HG03280 (cell line): ENCODE results near the gene ABAT.

Source experiments
- ATAC-seq: cut with Tn5 transposase; IDR thresholded peaks from one replicate; pipeline ENCODE4 v1.9.1; 2021; ENCODE audit warnings: mild to moderate bottlenecking, moderate library complexity; ENCODE audit not compliant: unreplicated experiment

ABAT gene

GRCh38 chr16:8808009-8808408 lies 133.6 kb downstream of the ABAT start:
- no peak for ATAC-seq

GRCh38 chr16:8808613-8809353 lies 134.4 kb downstream of the ABAT start:
- no peak for ATAC-seq

- no peak for ATAC-seq
These were observed 137.9 kb downstream of the ABAT start for GRCh38 chr16:8812162-8812843.

DNA sequence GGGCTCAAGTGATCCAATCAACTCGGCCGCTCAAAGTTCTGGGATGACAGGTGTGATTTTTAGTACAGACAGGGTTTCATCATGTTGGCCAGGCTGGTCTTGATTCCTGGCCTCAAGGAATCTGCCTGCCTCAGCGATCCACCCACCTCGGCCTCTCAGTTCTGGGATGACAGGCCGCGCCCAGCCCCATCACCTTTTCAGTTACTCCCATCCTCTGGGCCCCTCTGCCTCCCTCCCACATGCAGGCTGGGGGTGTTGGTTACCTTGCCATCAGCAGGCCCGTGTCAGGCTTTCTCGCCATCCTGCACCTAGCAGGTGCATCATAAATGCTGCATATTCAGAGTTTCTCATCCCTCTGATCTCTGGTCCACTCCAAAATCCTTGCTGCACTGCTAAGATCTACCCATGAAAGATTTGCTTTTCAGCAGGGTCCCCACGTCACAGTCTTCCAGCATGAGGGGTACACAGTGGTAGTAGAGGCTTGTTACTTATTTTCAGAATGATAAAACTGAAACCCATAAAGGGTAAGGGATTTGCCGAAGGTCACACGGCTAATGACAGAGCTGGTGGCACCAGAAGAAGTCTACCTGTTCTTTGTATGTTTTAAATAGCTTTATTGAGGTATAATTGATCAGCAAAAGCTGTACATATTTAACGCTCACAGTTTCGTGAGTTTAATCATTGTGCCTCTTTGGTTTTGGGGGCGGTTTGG lies 139.8 kb downstream of the ABAT start:
- ATAC-seq = no peak

DNA sequence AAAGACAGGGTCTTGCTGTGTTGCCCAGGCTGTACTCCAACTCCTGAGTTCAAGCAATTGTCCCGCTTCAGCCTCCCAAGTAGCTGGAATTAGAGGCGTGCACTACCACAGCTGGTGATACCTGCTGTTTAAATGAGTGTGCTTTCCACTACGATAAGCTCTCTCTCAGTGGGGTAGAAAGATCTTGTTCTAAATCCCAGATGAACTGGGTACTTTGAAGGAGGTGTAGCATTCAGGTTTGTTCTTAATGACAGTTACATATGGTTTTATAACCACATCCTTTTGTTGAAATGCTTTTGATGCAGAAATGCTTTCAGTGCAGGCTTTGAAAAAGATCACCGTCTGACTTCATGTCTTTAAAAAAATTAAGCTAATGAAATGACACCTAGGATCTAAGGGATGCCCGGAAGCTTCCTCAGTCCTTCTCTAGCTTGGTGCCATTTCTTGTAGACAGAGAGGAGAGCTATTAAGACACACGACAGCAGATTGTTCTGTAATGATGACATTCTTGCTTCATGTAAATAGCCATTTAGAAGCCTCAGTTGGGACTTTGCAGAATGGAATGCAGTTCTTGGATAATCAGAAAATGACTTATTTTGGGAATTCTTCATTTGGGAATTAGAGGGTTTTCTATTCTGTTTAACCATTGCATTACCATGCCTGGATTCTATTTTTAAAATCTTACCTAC lies 142.7 kb downstream of the ABAT start:
- ATAC-seq = no peak

- ATAC-seq = peak; percentile 64
These were observed 144.3 kb downstream of the ABAT start for GRCh38 chr16:8818504-8819270.

DNA sequence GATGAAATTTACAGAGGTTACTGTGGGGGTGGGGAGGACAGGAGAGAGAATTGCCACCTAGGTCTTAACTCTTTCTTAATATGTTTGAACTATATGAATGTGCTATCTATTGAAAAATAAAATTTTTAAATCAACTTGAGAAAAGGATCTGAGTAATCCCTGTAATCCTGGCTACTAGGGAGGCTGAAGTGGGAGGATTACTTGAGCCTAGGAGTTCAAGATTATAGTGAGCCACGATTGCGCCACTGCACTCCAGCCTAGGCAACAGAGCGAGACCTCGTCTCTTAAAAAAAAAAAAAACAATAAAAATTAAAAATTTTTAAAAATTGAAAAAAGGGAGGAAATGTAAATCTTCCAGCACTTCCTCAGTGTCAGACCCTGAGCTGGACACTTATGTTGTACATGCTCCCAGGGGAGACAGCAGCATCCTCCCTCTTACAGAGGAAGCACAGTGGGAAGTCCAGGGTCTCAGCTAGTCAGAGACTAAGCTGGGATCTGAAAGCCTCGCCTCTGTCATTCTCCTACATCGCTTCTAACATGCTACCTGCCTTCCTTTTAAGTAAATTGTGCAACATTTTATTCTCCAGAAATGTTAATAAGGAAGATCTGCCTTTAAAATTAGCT lies 145.1 kb downstream of the ABAT start:
- ATAC-seq = no peak

- ATAC-seq = no peak
These were observed 148.0 kb downstream of the ABAT start for GRCh38 chr16:8822403-8822802.

- no peak for ATAC-seq
These were observed 152.0 kb downstream of the ABAT start for GRCh38 chr16:8826278-8826879.

DNA sequence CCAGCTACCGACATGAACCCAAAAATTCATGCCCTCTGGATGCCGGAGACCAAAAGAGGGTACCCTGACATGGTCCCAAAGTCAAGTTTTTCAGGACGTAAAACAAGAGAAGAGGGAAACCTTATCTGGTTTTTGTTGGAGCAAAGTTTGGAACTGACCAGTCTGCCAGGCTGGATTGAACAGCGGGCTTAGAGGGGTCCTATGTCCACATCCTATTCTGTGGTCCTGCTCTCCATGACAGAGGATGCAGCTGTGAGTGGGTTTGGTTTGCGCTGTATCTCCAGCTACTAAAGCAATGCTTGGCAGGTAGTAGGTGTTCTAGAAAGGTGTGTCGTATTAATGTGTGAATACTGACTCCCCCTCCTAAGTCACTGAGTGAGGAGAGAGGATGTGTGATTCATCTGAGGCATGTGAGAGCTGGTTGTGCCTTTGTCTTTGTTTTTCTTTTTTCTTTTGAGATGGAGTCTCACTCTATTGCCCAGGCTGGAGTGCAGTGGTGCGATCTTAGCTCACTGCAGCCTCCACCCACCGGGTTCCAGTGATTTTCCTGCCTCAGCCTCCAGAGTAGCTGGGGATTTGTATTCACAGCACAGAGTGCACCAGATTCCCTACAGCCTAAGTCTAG lies 154.2 kb downstream of the ABAT start:
- ATAC-seq = no peak

- no peak for ATAC-seq
These were observed 157.0 kb downstream of the ABAT start for GRCh38 chr16:8831450-8831849.

GRCh38 chr16:8831871-8832716 lies 157.7 kb downstream of the ABAT start:
- ATAC-seq = no peak

- no peak for ATAC-seq
These were observed 158.3 kb downstream of the ABAT start for GRCh38 chr16:8832717-8833105.
